HepG2 (cell line): ENCODE data around the gene SEMA4A. TPM values are rescaled to one million over a fixed set of nuclear protein-coding genes. Genes with fewer than 3 reads are reported as not detected.

Source experiments
- EZH2 ChIP-seq: conservative IDR thresholded peaks from 2 replicates; pipeline ENCODE4 v1.6.1; 2012; ENCODE audit warnings: mild to moderate bottlenecking, low read depth, low read length, moderate library complexity
- JDP2 ChIP-seq: sonication (generic); formaldehyde crosslinking; IDR thresholded peaks from 2 replicates; pipeline ENCODE4 v1.8.1; 2022; ENCODE audit warnings: missing genetic modification reagents, borderline replicate concordance
- MAFF ChIP-seq: IDR thresholded peaks from 2 replicates; pipeline ENCODE4 v1.6.1; 2011; ENCODE audit warnings: low read depth, low read length, improper control_type of control experiment
- NR2F2 ChIP-seq: IDR thresholded peaks from 2 replicates; pipeline ENCODE4 v1.6.1; 2012; ENCODE audit warnings: low read depth, inconsistent platforms, borderline replicate concordance
- RFXAP ChIP-seq: sonication (generic); formaldehyde crosslinking; IDR thresholded peaks from 2 replicates; pipeline ENCODE4 v1.4.0; 2020; ENCODE audit warnings: missing genetic modification reagents, borderline replicate concordance
- RXRA ChIP-seq: sonication (generic); formaldehyde crosslinking; IDR thresholded peaks from 2 replicates; pipeline ENCODE4 v1.5.1; 2020; ENCODE audit warnings: missing genetic modification reagents
- YY1 ChIP-seq: IDR thresholded peaks from 2 replicates; pipeline ENCODE4 v1.6.1; 2011; ENCODE audit warnings: low read length, low read depth, moderate library complexity, mild to moderate bottlenecking; ENCODE audit not compliant: insufficient read depth, insufficient replicate concordance
- ZIK1 ChIP-seq: sonication (generic); formaldehyde crosslinking; IDR thresholded peaks from 2 replicates; pipeline ENCODE4 v1.5.0; 2020; ENCODE audit warnings: mild to moderate bottlenecking, low read depth, missing genetic modification reagents, borderline replicate concordance
- ZNF138 ChIP-seq: sonication (generic); formaldehyde crosslinking; IDR thresholded peaks from 2 replicates; pipeline ENCODE4 v1.5.0; 2020; ENCODE audit warnings: mild to moderate bottlenecking, low read depth, missing genetic modification reagents
- ZNF180 ChIP-seq: sonication (generic); formaldehyde crosslinking; IDR thresholded peaks from 2 replicates; pipeline ENCODE4 v1.4.0; 2020; ENCODE audit warnings: low read depth, missing genetic modification reagents, borderline replicate concordance
- ZNF30 ChIP-seq: sonication (generic); formaldehyde crosslinking; IDR thresholded peaks from 2 replicates; pipeline ENCODE4 v1.5.0; 2020; ENCODE audit warnings: mild to moderate bottlenecking, missing genetic modification reagents
- ZNF451 ChIP-seq: sonication (generic); formaldehyde crosslinking; IDR thresholded peaks from 2 replicates; pipeline ENCODE4 v1.5.0; 2020; ENCODE audit warnings: mild to moderate bottlenecking, missing genetic modification reagents
- ZNF605 ChIP-seq: sonication (generic); formaldehyde crosslinking; IDR thresholded peaks from 2 replicates; pipeline ENCODE4 v1.8.0; 2022; ENCODE audit warnings: mild to moderate bottlenecking, missing genetic modification reagents
- polyA plus RNA-seq, 8 experiments: library from polyadenylated mRNA; depleted of rRNA in 3 of 8; stranded (reverse) in 7 of 8; unstranded in 1 of 8; fragments of >200 nt; fragmentation: Illumina TruSeq in 4 of 8; extraction: Trizol in 4 of 8; gene quantifications; 2 replicates each; pipeline versions ENCODE4 v1.2.1 to v1.2.3, GENCODE V29; 2011 to 2016; ENCODE audit warnings: low read depth in 4 of 8, missing spikeins in 1 of 8, mixed read lengths in 1 of 8; ENCODE audit not compliant: insufficient read depth in 1 of 8
- total RNA-seq, 5 experiments: library from RNA; depleted of rRNA; stranded (reverse); fragments of >200 nt; fragmentation: Illumina TruSeq; extraction: Trizol; gene quantifications; 2 replicates each; pipeline ENCODE4 v1.2.3, GENCODE V29; 2016; ENCODE audit warnings: low read depth in 1 of 5
- TF ChIP-seq, protein P1 (sequence below): sonication (generic); formaldehyde crosslinking; IDR thresholded peaks from 2 replicates; pipeline ENCODE4 v1.5.1; 2020; ENCODE audit warnings: mild to moderate bottlenecking, missing genetic modification reagents
- TF ChIP-seq, protein P2 (sequence below): sonication (generic); formaldehyde crosslinking; IDR thresholded peaks from 2 replicates; pipeline ENCODE4 v1.4.0; 2020; ENCODE audit warnings: mild to moderate bottlenecking, missing genetic modification reagents
- TF ChIP-seq, protein P3 (sequence below): sonication (generic); formaldehyde crosslinking; IDR thresholded peaks from 2 replicates; pipeline ENCODE4 v1.8.1; 2023; ENCODE audit warnings: mild to moderate bottlenecking, inconsistent platforms, moderate library complexity, missing genetic modification reagents, borderline replicate concordance
- TF ChIP-seq, protein P4 (sequence below): sonication (generic); formaldehyde crosslinking; IDR thresholded peaks from 2 replicates; pipeline ENCODE4 v1.4.0; 2020; ENCODE audit warnings: missing genetic modification reagents, borderline replicate concordance
- TF ChIP-seq, protein P5 (sequence below): sonication (generic); formaldehyde crosslinking; IDR thresholded peaks from 2 replicates; pipeline ENCODE4 v1.8.0; 2022; ENCODE audit warnings: missing genetic modification reagents, low read depth, mild to moderate bottlenecking, borderline replicate concordance
- TF ChIP-seq, protein P6 (sequence below): IDR thresholded peaks from 2 replicates; pipeline ENCODE4 v1.6.1; 2016

The SEMA4A gene
- total and polyA plus RNA-seq, 2 of the 13 experiments (the other 11 are each of a cell fraction or from before 2014, with no cell fraction given): 0.09 to 0.20 TPM

DNA sequence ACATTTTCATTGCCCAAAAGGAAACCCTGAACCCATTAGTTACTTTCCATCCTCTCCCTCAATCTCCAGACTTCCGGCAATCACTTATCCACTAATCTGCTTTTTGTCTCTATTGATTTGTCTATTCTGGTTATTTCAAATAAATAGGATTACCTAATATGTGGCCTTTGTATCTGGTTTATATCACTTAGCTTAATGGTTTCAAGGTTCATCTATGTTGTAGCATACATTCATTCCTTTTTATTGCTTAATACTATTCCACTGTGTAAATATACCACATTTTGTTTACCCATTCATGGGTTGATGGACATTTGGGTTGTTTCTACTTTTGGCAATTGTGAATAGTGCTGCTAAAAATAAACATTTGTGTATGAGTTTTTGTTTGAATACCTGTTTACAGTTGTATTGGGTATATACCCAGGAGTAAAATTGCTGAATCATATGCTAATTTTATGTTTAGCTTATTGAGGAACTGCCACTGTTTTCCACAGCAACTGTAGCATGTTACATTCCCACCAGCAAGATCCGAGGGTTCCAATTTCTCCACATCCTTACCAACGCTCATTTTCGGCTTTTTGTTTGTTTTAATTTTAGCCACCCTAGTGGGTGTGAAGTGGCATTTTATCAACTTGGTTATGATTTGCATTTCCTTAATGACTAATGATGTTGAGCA is 38.0 kb downstream of the SEMA4A start (continued):
- TF ChIP-seq MAFF (peak; percentile 53), YY1 (no peak), ZIK1 (CRISPR knock-in tag) (no peak), ZNF30 (CRISPR knock-in tag) (no peak), RFXAP (CRISPR knock-in tag) (no peak), EZH2 (no peak), JDP2 (no peak), ZNF180 (CRISPR knock-in tag) (no peak), ZNF605 (CRISPR knock-in tag) (no peak), NR2F2 (no peak), ZNF451 (CRISPR knock-in tag) (no peak), RXRA (CRISPR knock-in tag) (no peak), ZNF138 (CRISPR knock-in tag) (no peak)
- TF ChIP-seq, protein P1, sequence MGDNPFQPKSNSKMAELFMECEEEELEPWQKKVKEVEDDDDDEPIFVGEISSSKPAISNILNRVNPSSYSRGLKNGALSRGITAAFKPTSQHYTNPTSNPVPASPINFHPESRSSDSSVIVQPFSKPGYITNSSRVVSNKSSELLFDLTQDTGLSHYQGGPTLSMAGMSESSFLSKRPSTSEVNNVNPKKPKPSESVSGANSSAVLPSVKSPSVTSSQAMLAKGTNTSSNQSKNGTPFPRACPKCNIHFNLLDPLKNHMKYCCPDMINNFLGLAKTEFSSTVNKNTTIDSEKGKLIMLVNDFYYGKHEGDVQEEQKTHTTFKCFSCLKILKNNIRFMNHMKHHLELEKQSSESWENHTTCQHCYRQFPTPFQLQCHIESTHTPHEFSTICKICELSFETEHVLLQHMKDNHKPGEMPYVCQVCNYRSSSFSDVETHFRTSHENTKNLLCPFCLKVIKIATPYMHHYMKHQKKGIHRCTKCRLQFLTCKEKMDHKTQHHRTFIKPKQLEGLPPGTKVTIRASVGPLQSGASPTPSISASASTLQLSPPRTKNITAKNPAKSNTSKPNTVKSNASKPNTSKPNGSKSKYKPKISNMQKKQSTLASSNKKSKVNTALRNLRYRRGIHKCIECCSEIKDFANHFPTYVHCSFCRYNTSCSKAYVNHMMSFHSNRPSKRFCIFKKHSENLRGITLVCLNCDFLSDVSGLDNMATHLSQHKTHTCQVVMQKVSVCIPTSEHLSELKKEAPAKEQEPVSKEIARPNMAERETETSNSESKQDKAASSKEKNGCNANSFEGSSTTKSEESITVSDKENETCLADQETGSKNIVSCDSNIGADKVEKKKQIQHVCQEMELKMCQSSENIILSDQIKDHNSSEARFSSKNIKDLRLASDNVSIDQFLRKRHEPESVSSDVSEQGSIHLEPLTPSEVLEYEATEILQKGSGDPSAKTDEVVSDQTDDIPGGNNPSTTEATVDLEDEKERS (CRISPR knock-in tag): no peak
- TF ChIP-seq, protein P2, sequence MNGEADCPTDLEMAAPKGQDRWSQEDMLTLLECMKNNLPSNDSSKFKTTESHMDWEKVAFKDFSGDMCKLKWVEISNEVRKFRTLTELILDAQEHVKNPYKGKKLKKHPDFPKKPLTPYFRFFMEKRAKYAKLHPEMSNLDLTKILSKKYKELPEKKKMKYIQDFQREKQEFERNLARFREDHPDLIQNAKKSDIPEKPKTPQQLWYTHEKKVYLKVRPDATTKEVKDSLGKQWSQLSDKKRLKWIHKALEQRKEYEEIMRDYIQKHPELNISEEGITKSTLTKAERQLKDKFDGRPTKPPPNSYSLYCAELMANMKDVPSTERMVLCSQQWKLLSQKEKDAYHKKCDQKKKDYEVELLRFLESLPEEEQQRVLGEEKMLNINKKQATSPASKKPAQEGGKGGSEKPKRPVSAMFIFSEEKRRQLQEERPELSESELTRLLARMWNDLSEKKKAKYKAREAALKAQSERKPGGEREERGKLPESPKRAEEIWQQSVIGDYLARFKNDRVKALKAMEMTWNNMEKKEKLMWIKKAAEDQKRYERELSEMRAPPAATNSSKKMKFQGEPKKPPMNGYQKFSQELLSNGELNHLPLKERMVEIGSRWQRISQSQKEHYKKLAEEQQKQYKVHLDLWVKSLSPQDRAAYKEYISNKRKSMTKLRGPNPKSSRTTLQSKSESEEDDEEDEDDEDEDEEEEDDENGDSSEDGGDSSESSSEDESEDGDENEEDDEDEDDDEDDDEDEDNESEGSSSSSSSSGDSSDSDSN (CRISPR knock-in tag): no peak
- TF ChIP-seq, protein P3, sequence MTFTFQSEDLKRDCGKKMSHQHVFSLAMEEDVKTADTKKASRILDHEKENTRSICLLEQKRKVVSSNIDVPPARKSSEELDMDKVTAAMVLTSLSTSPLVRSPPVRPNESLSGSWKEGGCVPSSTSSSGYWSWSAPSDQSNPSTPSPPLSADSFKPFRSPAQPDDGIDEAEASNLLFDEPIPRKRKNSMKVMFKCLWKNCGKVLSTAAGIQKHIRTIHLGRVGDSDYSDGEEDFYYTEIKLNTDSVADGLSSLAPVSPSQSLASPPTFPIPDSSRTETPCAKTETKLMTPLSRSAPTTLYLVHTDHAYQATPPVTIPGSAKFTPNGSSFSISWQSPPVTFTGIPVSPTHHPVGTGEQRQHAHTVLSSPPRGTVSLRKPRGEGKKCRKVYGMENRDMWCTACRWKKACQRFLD (CRISPR knock-in tag): no peak
- TF ChIP-seq, protein P4, sequence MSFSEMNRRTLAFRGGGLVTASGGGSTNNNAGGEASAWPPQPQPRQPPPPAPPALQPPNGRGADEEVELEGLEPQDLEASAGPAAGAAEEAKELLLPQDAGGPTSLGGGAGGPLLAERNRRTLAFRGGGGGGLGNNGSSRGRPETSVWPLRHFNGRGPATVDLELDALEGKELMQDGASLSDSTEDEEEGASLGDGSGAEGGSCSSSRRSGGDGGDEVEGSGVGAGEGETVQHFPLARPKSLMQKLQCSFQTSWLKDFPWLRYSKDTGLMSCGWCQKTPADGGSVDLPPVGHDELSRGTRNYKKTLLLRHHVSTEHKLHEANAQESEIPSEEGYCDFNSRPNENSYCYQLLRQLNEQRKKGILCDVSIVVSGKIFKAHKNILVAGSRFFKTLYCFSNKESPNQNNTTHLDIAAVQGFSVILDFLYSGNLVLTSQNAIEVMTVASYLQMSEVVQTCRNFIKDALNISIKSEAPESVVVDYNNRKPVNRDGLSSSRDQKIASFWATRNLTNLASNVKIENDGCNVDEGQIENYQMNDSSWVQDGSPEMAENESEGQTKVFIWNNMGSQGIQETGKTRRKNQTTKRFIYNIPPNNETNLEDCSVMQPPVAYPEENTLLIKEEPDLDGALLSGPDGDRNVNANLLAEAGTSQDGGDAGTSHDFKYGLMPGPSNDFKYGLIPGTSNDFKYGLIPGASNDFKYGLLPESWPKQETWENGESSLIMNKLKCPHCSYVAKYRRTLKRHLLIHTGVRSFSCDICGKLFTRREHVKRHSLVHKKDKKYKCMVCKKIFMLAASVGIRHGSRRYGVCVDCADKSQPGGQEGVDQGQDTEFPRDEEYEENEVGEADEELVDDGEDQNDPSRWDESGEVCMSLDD: no peak
- TF ChIP-seq, protein P5, sequence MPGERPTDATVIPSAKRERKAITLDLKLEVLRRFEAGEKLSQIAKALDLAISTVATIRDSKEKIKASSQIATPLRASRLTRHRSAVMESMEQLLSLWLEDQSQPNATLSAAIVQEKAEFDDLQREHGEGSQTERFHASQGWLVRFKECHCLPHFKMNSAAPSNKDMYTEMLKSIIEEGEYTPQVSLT (CRISPR knock-in tag): no peak
- TF ChIP-seq, protein P6, sequence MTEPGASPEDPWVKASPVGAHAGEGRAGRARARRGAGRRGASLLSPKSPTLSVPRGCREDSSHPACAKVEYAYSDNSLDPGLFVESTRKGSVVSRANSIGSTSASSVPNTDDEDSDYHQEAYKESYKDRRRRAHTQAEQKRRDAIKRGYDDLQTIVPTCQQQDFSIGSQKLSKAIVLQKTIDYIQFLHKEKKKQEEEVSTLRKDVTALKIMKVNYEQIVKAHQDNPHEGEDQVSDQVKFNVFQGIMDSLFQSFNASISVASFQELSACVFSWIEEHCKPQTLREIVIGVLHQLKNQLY (CRISPR knock-in tag): no peak
